NCI-H1092 treated with DMSO at 0.1 percent for 48 hours (cell line): Measurements from ENCODE around the gene ASAP2.

Source experiments
- DNase-seq: peaks from one replicate; lab custom pipeline; 2025; lab: John Stamatoyannopoulos, UW

The ASAP2 gene

DNA sequence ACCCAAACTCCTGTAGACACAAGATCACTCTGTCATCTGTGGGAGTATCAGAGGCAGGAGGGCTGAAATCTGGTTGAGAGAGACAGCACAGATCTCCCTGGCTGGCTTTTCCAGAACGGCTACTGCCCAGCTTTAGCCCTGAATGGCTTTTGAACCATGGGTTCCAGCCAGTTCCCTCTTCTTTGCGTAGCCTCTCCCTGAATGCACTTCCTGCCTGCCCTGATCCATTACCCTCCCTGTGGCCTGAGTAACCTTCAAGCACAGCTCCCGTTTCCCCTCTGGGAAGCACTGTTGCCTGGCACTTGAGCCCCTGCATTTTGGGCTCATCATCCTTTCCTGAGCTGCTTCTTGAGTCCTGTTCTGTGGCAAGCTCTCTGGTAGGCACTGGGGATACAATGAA lies 68.8 kb downstream of the ASAP2 start:
- DNase-seq: no peak

DNA sequence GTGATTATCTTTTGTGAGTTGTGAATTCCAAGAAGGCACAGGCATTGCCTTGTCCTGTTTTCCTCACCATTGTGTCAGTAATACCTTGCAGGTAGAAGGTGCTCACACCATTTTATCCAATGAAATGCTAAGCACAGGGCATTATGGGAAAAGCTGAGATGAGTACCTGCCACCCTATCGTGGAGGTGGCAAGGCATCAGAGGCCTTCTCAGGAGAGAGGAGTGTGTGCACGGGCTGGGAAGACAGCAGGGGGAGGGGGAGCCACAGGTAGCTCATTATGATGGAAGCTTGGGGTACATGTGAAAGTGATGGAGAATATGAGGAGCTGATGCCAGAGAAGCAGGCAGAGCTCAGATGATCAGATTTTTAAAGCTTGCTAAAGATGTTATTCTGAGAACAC lies 69.5 kb downstream of the ASAP2 start:
- DNase-seq: no peak

DNA sequence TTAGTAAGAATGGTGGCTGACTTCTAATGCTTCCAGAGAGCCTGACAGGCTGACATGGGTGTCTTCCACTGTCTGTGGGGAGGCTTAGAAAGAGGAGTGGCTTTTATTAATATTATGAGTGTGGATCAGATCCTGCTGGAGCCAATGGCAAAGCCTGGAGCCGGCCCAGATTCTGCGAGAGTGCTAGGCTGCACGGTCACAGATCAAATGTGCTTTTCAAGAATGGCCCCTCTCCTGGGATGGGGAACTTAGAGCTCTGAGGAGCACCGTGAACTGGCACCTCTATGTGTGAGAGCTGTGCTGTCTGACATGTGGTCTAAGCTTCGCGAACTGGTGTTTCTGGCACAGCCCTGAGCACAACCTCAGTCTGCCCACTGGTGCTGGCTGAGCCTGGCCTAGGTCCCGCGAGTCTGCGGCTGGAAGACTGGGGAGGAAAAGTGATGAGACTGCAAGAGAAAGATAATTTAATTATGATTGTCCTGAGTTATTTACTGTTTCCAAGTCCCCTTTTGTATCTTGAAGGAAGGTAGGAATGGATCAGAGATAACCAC lies 70.4 kb downstream of the ASAP2 start:
- DNase-seq: no peak

DNA sequence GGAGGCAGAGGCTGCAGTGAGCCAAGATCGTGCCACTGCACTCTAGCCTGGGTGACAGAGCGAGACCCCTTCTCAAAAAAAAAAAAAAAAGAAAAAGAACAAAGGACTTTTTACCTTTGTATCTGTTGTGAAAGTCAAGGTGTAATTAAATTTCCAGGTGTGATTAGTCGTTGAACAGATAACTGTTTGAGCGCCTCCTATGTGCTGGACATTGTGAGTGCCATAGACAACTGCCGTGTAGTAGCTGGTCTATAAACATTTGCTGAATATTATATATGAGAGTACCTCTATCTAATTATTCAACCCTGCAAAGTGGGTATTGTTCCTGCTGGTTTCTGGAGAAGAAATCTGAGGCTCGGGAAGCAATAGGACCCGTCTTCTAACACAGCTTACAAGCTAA lies 71.8 kb downstream of the ASAP2 start:
- no peak for DNase-seq

DNA sequence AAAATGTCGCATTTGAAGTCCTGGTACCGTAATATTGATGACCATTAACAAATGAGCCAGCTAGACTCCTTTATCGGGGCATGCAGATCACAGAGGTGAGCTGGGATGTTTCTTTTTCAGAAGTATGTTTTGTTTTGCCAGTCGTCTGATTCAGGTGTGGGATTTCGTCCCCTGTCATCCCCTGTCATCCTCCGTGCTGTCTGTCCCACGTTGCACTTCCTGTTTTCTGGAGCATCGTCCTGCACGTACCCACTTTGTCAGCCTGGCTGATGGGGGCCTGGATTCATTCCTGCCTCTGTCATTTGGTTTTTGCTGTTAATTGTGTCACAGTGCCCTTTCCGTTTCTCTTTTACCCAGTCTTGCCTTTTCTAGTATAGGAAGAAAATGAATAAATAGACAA lies 72.8 kb downstream of the ASAP2 start:
- DNase-seq: no peak

DNA sequence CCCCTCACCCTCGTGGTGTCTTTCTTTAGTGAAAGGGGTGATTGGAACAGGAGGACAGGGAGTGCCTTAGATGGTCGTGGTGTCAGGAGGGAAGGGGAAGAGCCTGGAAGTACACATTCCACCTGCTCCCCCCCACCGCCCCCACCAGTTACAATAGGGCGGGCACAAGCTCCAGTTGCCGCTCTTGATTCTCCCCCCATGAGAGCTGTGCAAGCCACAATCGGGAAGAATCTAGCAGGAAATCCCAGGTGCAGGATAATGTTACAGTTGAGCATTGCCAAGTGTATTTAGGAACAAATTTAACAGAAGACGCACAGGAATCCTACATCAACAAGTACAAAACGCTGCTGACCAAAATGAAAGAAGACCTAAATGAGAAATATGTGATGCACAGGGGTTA lies 73.6 kb downstream of the ASAP2 start:
- peak; percentile 21 for DNase-seq

DNA sequence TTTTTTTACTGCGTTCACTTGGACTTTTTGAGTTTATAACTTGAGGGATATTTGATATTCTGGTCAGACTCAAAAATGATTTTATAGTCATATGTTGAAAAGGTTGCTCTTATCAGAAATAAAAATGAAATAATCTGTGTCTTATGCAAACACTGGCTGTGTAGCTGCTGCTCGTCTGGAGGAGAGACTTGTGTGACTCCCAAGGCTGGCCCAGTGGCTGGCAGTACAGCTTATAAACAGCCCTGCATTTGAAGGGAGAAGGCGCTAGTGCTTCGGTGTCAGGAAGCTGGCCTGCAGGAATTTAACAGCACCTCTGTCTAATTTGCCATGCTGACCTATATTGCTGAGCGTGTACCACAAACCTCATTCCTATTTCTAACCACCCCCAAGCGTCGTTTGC lies 74.5 kb downstream of the ASAP2 start:
- no peak for DNase-seq

DNA sequence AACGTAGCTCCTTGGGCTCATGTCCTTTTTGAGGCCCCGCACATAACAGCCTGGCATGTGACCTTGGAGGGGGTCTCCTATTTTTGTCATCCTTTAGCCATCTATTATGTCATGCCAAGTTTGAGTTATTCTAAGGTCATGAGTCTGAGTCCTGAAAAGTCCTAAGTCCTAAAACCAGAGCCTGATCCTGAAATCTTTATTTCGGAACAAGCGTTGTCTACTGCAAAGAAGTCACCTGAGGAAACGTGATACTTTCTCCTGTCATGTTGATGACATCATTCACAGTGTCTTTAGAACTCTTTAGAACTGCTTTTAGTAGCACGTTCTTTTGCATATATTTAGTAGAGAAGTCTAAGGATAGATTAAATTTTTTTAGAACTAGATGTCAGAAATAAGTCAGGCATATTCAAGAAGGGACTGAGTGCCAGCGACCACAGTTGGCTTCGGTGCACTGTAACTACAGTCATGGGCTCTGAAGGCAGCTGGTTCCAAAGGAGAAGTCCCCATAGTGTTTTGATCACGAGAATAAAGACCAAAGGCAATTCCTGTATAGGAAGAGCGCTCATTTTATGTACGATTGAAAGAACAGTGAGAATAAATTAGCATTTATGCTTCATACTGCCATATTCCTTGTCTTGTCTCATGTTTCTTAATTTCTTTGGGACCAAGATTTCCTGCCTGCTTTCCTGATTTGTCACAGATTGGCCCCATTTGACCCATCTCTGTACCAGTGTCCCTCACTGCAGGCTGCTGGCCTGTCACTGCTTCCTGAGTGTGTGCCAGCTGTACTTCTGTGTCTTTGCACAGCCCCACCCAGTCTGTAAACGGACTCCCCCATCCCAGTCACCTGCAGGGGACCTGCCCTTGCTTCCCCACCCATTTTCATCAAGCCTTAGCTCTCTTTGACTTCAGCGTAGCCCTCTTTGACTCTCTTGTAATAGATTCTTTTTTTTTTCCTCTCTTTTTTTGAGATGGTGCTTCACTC lies 75.8 kb downstream of the ASAP2 start:
- no peak for DNase-seq

DNA sequence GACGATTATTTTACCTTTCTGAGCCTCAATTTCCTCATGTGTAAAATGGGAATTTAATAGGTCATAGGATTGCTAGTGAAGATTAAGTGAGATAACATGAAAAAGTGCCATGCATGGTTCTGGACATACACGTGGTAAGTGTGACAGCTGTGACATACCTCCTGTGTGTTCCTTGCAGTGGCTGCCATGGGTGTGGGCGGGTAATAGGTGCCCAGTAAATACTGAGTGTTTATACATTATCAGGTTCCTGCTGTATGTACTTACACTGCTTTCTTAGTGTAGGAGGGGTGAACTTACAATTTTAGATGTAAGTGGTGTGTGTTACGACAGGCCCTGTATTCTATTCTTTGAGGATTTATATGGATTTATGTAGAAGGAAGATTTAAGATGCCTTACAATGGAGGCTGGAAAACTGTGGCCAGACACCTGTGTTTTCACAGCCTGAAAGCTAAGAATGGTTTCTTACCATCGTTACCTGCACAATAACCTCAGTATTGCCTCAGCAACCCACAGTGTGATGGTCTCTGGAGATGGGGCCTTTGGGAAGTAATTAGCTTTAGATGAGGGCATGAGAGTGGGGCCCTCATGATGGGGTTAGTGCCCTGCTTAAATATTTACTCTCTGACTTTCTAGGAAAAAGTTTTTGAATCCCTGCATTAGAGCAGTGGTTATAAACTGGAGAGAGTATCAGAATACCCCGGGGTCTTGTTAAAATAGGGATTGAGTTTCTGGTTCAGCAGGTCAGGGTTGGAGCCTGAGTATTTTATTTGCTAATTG lies 78.1 kb downstream of the ASAP2 start:
- no peak for DNase-seq

DNA sequence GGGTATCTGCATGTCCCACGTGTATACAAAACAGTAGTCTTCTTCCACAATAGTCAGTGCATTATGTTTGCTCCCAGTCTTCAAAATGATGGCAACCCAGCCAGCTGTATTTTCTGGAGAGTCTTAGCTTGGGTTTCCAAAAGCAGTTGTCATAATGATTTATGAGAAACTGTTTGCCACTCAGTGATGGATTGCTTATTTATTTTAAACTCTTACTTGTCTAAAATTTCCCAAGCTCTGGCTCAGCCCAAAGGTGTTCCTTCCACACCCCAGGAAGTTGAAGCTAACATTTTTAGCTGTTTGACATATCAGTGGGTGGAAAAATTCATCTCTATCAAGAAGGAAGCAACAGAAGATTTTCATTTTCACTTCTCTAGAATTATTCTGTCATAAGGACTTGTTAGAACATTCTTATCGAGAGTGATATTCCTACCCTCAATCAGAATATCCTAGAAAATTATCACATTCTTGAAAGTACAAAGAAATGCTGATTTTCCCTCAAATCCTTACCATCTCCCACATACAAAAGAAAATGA lies 78.8 kb downstream of the ASAP2 start:
- no peak for DNase-seq

DNA sequence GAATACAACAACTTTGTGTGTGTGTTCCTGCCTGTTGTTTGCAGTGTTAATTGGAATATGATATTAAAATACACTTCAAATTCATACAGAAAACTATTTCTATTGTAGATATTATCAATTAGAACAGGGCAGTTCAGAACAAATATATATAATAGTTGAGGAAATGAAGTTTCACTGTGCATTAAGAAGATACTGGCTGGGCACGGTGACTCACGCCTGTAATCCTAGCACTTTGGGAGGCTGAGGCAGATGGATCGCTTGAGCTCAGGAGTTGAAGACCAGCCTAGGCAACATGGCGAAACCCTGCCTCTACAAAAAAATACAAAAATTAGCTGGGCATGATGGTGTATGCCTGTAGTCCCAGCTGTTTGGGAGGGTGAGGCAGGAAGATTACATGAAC lies 79.3 kb downstream of the ASAP2 start:
- DNase-seq: no peak

DNA sequence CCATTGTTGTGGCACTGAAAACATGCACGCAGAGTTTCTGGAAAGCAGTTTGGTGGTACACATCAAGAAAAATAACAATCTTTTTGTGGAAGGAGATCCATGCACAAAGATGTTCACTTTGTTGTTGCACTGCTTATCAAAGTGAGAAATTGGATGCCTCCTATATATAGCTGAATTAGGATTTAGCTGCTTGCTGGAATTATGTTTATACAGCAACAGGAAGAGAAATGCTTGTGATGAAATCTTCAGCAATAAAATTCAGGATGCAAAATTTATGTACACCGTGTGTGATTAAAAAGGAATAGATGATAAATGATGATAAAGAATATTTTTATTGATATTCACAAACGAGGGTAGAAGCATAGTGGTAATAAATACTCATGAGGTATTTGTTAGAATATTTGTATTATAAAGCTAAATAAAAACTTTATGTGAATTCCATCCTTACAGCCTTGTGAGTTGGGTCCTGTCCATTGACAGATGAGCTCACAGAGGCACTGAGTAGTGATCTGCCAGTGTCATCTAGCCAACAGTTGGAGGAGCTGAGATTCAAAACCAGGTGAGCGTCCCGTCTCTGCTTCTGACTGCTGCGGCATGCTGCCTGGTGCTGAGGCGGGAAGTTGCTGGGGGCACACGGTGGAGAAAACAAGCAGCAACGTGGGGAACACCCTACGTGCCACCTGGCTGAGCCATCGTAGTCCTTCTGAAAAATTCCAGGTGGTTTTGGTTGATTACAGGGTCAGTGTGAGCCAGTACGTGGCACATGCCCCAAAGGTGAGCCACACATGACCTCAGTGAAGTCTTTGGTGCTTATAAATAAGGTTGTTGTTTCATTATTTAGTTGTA lies 80.2 kb downstream of the ASAP2 start:
- no peak for DNase-seq

DNA sequence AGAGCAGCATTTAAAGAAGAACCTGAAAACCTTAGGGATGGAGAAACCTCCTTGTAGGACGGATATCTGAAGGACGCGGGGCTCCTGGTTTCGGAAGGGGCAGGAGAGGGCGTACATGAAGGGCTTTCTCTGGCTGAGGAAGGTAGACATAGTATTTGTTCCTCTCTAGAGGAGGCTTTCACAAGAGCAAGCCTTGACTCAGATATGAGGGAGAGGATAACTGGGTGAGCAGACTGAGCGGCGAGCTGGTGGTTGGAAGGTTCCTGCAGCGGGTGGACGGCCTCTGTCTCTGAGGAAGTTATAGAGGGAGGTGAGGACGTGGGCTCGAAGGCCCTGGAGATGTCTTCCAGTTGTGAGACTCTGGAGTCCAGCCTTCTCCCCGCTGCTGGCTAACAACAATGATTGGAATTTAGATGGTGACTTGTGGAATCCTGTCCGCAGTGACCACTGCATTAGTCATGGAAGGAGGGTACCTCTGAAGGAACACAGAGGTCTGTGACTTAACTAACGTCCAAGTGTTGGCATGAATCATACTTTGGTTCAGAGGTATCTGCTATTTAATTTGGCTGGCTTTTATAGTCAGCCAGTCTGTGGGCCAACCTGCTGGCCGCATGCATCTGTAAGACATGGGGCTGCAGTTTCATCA lies 80.9 kb downstream of the ASAP2 start:
- DNase-seq: no peak

DNA sequence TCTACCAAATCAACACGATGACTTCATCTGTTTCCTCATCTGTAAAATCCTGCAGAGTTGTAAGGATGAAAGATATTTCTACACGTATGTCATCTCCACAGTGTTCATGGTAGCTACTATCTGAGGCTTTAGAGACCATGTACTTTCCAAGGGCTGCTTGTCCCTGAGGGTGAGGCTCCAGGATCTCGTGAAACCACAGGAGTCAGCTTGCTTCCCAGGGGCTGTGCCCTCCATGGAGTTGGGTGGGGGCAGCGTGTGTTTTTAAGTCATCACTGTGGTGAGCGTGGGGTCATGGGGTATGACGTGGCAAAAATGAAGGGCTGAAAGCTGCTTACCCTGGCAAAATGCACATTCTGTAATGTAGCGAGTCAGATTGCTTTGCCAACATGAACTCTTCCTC lies 81.6 kb downstream of the ASAP2 start:
- no peak for DNase-seq

DNA sequence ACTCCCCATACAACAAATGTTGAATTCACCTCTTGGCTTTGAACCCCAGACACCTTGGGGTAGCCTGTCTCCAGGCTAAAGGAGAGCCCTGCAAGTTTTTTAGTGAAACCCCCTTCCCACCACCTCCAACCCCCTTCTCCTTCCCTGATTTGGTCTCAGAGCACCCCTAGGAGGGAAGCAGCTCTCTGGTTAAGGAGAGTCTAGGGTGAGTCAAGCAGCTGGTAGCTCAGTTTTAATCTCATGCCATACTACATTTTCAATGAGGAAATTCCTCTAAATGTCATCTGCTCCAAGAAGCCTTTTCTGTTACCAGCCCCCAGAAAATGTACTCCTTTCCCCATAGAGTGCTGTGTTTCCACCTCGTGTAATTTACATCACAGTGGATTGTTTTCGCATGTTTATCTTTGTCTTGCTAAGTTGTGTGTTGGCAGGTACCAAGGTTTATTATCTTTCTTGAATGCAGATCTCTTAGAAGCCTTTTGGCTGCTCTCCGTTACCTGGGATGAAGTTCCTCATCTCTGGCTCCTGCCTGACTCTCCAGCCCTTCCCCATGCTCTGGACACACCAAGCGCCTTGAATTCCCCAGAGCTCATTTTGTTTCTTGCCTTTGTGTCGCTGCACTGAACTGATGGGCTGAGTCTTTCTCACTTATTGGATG lies 82.2 kb downstream of the ASAP2 start:
- no peak for DNase-seq

DNA sequence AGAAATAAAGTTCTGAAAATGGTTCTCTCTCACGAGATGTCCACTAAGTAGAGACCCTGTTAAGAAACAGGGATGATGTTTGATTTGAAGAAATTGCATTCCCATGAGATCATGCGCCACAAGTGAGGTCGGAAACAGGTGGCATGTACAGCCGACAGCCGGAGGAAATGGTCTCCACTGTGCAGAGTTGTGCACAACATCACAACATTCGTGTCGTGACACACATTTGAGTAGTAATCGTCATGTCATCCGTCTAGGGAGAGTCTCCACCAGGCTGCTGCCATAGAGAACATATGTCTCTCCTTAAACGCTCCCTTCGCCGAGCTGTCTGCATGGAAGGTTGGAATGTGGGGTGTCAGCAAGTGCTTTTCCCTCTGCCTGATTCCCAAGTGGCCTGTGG lies 84.7 kb downstream of the ASAP2 start:
- no peak for DNase-seq

DNA sequence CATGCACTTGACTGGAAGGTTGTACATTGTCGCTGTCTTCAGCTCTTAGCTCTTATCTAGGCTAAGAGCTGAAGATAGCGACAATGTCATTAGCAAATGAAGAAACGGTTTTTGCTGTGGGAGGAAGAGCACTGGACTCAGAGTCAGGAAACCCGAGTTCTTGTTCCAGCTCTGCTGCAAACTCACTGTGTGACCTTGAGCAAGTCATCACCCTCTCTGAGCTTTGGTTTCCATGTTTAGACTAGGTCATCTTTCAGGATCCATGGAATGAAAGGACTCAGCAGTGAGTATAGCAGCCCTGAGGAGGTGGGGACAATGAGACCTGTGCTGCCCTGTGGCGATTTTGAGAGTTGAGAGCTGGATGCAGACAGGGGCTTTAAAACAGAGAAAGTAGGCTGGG lies 85.3 kb downstream of the ASAP2 start:
- no peak for DNase-seq

DNA sequence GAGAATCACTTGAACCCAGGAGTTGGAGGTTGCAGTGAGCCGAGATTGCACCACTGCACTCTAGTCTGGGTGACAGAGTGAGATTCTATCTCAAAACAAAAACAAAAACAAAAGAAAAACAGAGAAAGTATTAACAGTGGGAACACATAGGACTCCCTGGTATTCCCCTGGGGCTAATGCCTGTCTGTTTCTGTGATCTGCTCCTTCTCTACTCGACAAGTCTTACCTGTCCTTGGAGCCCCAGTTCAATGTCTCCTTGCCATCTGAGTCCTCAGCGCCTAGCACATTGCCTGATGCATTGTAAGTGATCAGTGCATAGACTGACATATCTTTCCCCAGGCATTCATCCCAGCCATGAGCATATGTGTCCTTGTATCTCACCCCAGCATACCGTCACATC lies 85.8 kb downstream of the ASAP2 start:
- no peak for DNase-seq

DNA sequence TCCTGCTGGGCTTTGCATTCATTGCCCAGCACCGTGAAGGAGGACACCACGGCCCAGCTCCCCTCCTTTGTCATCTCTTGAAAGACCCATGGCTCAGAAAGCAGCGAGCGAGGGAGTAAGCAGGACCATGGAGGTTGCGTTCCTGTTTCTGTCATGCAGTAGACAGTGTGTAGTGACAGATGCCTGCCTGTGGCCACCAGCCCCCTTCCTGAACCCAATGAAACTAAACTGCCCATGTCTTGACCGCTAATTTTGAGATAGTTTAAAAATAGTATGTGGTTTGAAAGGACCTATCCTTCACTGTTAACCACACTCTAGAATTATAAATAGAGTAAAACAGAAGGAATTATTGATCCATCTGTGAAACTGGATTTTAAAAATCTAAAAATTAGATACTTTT lies 88.2 kb downstream of the ASAP2 start:
- DNase-seq: no peak

DNA sequence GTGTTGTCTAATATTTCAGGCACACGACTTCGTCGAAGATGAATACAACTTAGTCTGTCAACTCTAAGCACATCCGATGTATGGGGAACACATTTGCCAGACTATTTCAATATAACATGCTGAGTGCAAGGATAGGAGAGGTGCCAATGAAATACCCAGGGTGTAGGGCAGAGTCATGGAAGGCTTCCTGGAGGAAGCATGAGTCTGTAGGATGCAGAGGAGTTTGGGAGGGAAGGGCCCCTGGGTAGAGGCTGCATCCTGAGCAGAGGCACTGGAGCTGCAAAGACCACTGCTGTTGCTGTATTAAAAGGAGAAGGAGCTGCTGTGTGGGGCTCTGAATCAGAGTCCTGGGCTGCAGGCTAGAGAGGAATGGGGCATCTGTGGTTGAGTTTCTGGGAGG lies 89.9 kb downstream of the ASAP2 start:
- DNase-seq: no peak

DNA sequence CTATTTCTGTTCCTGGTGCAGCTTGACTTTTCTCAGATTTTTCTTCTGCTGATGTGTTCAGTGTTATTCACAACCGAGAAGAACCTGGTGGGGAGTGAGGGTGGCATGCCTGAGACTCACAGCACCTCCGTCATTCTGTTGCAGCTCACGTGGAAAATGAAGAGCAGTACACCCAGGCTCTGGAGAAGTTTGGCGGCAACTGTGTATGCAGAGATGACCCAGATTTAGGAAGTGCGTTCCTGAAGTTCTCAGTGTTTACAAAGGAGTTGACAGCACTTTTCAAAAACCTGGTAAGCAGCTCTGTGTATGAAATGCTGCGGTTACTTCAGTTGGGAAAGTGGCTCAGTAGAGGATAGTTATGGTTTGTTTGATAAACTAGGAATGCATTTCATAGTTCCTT lies 90.5 kb downstream of the ASAP2 start:
- no peak for DNase-seq
